Measurements from ENCODE around the gene KIRREL3. TPM values are rescaled to one million over a fixed set of nuclear protein-coding genes. Genes with fewer than 3 reads are reported as not detected.

The KIRREL3 gene
- total and polyA plus RNA-seq, 3 experiments from 2014 or later = not detected

- H3K4me3 ChIP-seq (ENCODE audit: low read length) = no peak overlapping the region
- no peaks in the 10 kb centered on the region for H3K4me1 ChIP-seq (ENCODE audit: insufficient read depth, low read length)
- Mint-ChIP-seq H3K4me1 (no peaks in the 10 kb centered on the region), H3K36me3 (no peaks in the 10 kb centered on the region), H3K27ac (no peak overlapping the region), H3K9me3 (no peaks in the 10 kb centered on the region), H3K27me3 (peaks cover 6 to 36% of the 10 kb centered on the region in 2 donors), H3K4me3 (no peak overlapping the region)
- no peaks in the 10 kb centered on the region for H3K9me3 ChIP-seq (ENCODE audit: low read length)
- no peak for DNase-seq
- H3K27me3 ChIP-seq (ENCODE audit: insufficient read depth, low read length, poor library complexity, severe bottlenecking) = no peaks in the 10 kb centered on the region
- H3K36me3 ChIP-seq (ENCODE audit: insufficient read depth, low read length) = no peaks in the 10 kb centered on the region
- no peak overlapping the region for H3K27ac ChIP-seq (ENCODE audit: low read depth, low read length)
- ChIA-PET POLR2A (no interaction called here), CTCF (no interaction called here)
Measured at GRCh38 chr11:126521196-126521595, 479.4 kb downstream of the KIRREL3 start.

- Mint-ChIP-seq H3K36me3 (no peaks in the 10 kb centered on the region), H3K9me3 (peaks cover 0 to 2% (median 0%) of the 10 kb centered on the region in 5 donors), H3K27me3 (peaks cover 6 to 31% of the 10 kb centered on the region in 2 donors), H3K4me1 (no peaks in the 10 kb centered on the region), H3K4me3 (no peak overlapping the region), H3K27ac (no peak overlapping the region)
- Histone ChIP-seq H3K9me3 (ENCODE audit: low read length) (no peaks in the 10 kb centered on the region), H3K27ac (ENCODE audit: low read depth, low read length) (no peak overlapping the region), H3K4me1 (ENCODE audit: insufficient read depth, low read length) (no peaks in the 10 kb centered on the region), H3K27me3 (ENCODE audit: insufficient read depth, low read length, poor library complexity, severe bottlenecking) (no peaks in the 10 kb centered on the region), H3K36me3 (ENCODE audit: insufficient read depth, low read length) (no peaks in the 10 kb centered on the region), H3K4me3 (ENCODE audit: low read length) (no peak overlapping the region)
- ChIA-PET POLR2A (no interaction called here), CTCF (no interaction called here)
- no peak for DNase-seq
Measured at GRCh38 chr11:126519764-126520734, 480.5 kb downstream of the KIRREL3 start.

- no peak overlapping the region for H3K27ac ChIP-seq (ENCODE audit: low read depth, low read length)
- H3K27me3 ChIP-seq (ENCODE audit: insufficient read depth, low read length, poor library complexity, severe bottlenecking) = no peaks in the 10 kb centered on the region
- DNase-seq = no peak
- Mint-ChIP-seq H3K9me3 (peaks cover 0 to 2% (median 0%) of the 10 kb centered on the region in 5 donors), H3K4me3 (no peak overlapping the region), H3K27me3 (peaks cover 5 to 27% of the 10 kb centered on the region in 2 donors), H3K36me3 (no peaks in the 10 kb centered on the region), H3K4me1 (no peaks in the 10 kb centered on the region), H3K27ac (no peak overlapping the region)
- no peak overlapping the region for H3K4me3 ChIP-seq (ENCODE audit: low read length)
- no peaks in the 10 kb centered on the region for H3K4me1 ChIP-seq (ENCODE audit: insufficient read depth, low read length)
- H3K36me3 ChIP-seq (ENCODE audit: insufficient read depth, low read length) = no peaks in the 10 kb centered on the region
- no peaks in the 10 kb centered on the region for H3K9me3 ChIP-seq (ENCODE audit: low read length)
- CTCF ChIA-PET = no interaction called here
- POLR2A ChIA-PET = no interaction called here
Measured at GRCh38 chr11:126518972-126519690, 481.4 kb downstream of the KIRREL3 start.

- ChIA-PET CTCF (no interaction called here), POLR2A (no interaction called here)
- Histone ChIP-seq H3K4me3 (ENCODE audit: low read length) (no peak overlapping the region), H3K36me3 (ENCODE audit: insufficient read depth, low read length) (no peaks in the 10 kb centered on the region), H3K9me3 (ENCODE audit: low read length) (no peaks in the 10 kb centered on the region), H3K27ac (ENCODE audit: low read depth, low read length) (no peak overlapping the region), H3K4me1 (ENCODE audit: insufficient read depth, low read length) (no peaks in the 10 kb centered on the region), H3K27me3 (ENCODE audit: insufficient read depth, low read length, poor library complexity, severe bottlenecking) (no peaks in the 10 kb centered on the region)
- Mint-ChIP-seq H3K27ac (no peak overlapping the region), H3K36me3 (no peaks in the 10 kb centered on the region), H3K4me3 (no peak overlapping the region), H3K4me1 (no peaks in the 10 kb centered on the region), H3K9me3 (peaks cover 0 to 2% (median 0%) of the 10 kb centered on the region in 5 donors), H3K27me3 (peaks cover 12 to 35% of the 10 kb centered on the region in 2 donors)
- DNase-seq = no peak
Measured at GRCh38 chr11:126518071-126518971, 482.2 kb downstream of the KIRREL3 start.

GRCh38 chr11:126515501-126515900 is 485.1 kb downstream of the KIRREL3 start:
- CTCF ChIA-PET = no interaction called here

GRCh38 chr11:126514061-126514693 is 486.4 kb downstream of the KIRREL3 start:
- DNase-seq = no peak
- no peaks in the 10 kb centered on the region for H3K9me3 ChIP-seq (ENCODE audit: low read length)
- no peaks in the 10 kb centered on the region for H3K27me3 ChIP-seq (ENCODE audit: insufficient read depth, low read length, poor library complexity, severe bottlenecking)
- Mint-ChIP-seq H3K27me3 (peaks cover 16 to 42% of the 10 kb centered on the region in 2 donors), H3K27ac (no peak overlapping the region), H3K9me3 (peaks cover 0 to 2% (median 0%) of the 10 kb centered on the region in 5 donors), H3K4me3 (no peak overlapping the region), H3K4me1 (no peaks in the 10 kb centered on the region), H3K36me3 (no peaks in the 10 kb centered on the region)
- H3K27ac ChIP-seq (ENCODE audit: low read depth, low read length) = no peak overlapping the region
- ChIA-PET CTCF (no interaction called here), POLR2A (no interaction called here)
- no peaks in the 10 kb centered on the region for H3K4me1 ChIP-seq (ENCODE audit: insufficient read depth, low read length)
- no peaks in the 10 kb centered on the region for H3K36me3 ChIP-seq (ENCODE audit: insufficient read depth, low read length)
- no peak overlapping the region for H3K4me3 ChIP-seq (ENCODE audit: low read length)

More at GRCh38 chr11:126515501-126515900, 485.1 kb downstream of the KIRREL3 start:
- H3K27ac Mint-ChIP-seq = no peak overlapping the region
- DNase-seq = no peak
- no peak overlapping the region for H3K4me3 ChIP-seq (ENCODE audit: low read length)
- no peak overlapping the region for H3K4me3 Mint-ChIP-seq
- H3K9me3 Mint-ChIP-seq = peaks cover 0 to 2% (median 0%) of the 10 kb centered on the region in 5 donors
- H3K36me3 Mint-ChIP-seq = no peaks in the 10 kb centered on the region
- no peaks in the 10 kb centered on the region for H3K27me3 ChIP-seq (ENCODE audit: insufficient read depth, low read length, poor library complexity, severe bottlenecking)
- H3K4me1 ChIP-seq (ENCODE audit: insufficient read depth, low read length) = no peaks in the 10 kb centered on the region
- no peak overlapping the region for H3K27ac ChIP-seq (ENCODE audit: low read depth, low read length)
- peaks cover 16 to 42% of the 10 kb centered on the region in 2 donors for H3K27me3 Mint-ChIP-seq
- H3K36me3 ChIP-seq (ENCODE audit: insufficient read depth, low read length) = no peaks in the 10 kb centered on the region
- POLR2A ChIA-PET = no interaction called here
- H3K4me1 Mint-ChIP-seq = no peaks in the 10 kb centered on the region
- H3K9me3 ChIP-seq (ENCODE audit: low read length) = no peaks in the 10 kb centered on the region

- H3K27ac ChIP-seq (ENCODE audit: low read depth, low read length) = no peak overlapping the region
- Mint-ChIP-seq H3K27me3 (peaks cover 21 to 39% of the 10 kb centered on the region in 2 donors), H3K27ac (no peak overlapping the region), H3K9me3 (peaks cover 0 to 2% (median 0%) of the 10 kb centered on the region in 5 donors), H3K4me1 (no peaks in the 10 kb centered on the region), H3K4me3 (no peak overlapping the region), H3K36me3 (no peaks in the 10 kb centered on the region)
- no peaks in the 10 kb centered on the region for H3K36me3 ChIP-seq (ENCODE audit: insufficient read depth, low read length)
- H3K9me3 ChIP-seq (ENCODE audit: low read length) = no peaks in the 10 kb centered on the region
- no peak for DNase-seq
- ChIA-PET CTCF (interaction anchor here (1.1 kb wide), 1 partner anchor 32 kb away, joined by 3 read pairs; no protein-coding TSS in a partner anchor), POLR2A (no interaction called here)
- H3K4me3 ChIP-seq (ENCODE audit: low read length) = no peak overlapping the region
- H3K4me1 ChIP-seq (ENCODE audit: insufficient read depth, low read length) = no peaks in the 10 kb centered on the region
- no peaks in the 10 kb centered on the region for H3K27me3 ChIP-seq (ENCODE audit: insufficient read depth, low read length, poor library complexity, severe bottlenecking)
Measured at GRCh38 chr11:126512741-126513715, 487.5 kb downstream of the KIRREL3 start.

All from CD8-positive, alpha-beta memory T cell (primary cell).